Vagina (tissue), 2 donors: ENCODE results near the gene MAP3K3. TPM values are rescaled to one million over a fixed set of nuclear protein-coding genes. Genes with fewer than 3 reads are reported as not detected.

ENCODE experiments used
- DNase-seq, 2 donors: peaks; one replicate each; pipeline ENCODE4 v3.0.0-alpha.2; 2017; ENCODE audit errors: extremely low spot score in 2 of 2
- H3K27ac ChIP-seq: fragments of 200-600 bp; sonication (generic); one replicate; pipeline ENCODE4 v1.5.1; 2019
- H3K27me3 ChIP-seq: fragments of 200-600 bp; sonication (generic); one replicate; pipeline ENCODE4 v1.5.1; 2019
- H3K36me3 ChIP-seq, 2 donors: fragments of 200-600 bp; sonication (generic); one replicate each; pipeline ENCODE4 v1.5.1; 2017 to 2019
- H3K4me1 ChIP-seq: fragments of 200-600 bp; sonication (generic); one replicate; pipeline ENCODE4 v1.5.1; 2019
- H3K4me3 ChIP-seq, 2 donors: fragments of 200-600 bp; sonication (generic); 1 replicate in 1 of 2; 2 replicates in 1 of 2; pipeline ENCODE4 v1.5.1; 2016 to 2019
- H3K9me3 ChIP-seq: fragments of 200-600 bp; sonication (generic); one replicate; pipeline ENCODE4 v1.5.1; 2019
- CTCF ChIP-seq, 3 experiments: fragments of 450-650 bp in 2 of 3; fragments of 200-600 bp in 1 of 3; sonication (generic) in 1 of 3; IDR thresholded peaks; one replicate each; pipeline ENCODE4 v1.5.1; 2017 to 2019; ENCODE audit warnings: antibody characterized with exemption in 3 of 3, mild to moderate bottlenecking in 2 of 3, moderate library complexity in 2 of 3
- POLR2A ChIP-seq, 2 donors: fragments of 450-650 bp; IDR thresholded peaks; one replicate each; pipeline ENCODE4 v1.6.1; 2017; ENCODE audit warnings: antibody characterized with exemption in 2 of 2, mild to moderate bottlenecking in 2 of 2, moderate library complexity in 2 of 2
- POLR2AphosphoS5 ChIP-seq, 2 donors: sonication (generic); formaldehyde crosslinking; IDR thresholded peaks; one replicate each; pipeline ENCODE4 v1.9.0; 2017; ENCODE audit warnings: antibody characterized with exemption in 2 of 2, mild to moderate bottlenecking in 2 of 2, low read depth in 1 of 2; ENCODE audit not compliant: insufficient read depth in 1 of 2
- intact Hi-C: fragments of 100-400 bp; cut with DNase I; formaldehyde crosslinking; loops from one replicate; pipeline ENCODE4 v1.15.1; 2023
- total RNA-seq: library from RNA; depleted of rRNA; stranded (reverse); fragments of >200 nt; gene quantifications from one replicate; pipeline ENCODE4 v1.2.3, GENCODE V29; 2016

MAP3K3 gene
- total RNA-seq, 1 donor from 2014 or later, result 35.4 TPM

- no peak overlapping the region for H3K27ac ChIP-seq
Observed at GRCh38 chr17:63641692-63642448, 19.7 kb downstream of the MAP3K3 start.

GRCh38 chr17:63644846-63645245, 22.6 kb downstream of the MAP3K3 start:
- Histone ChIP-seq H3K9me3 (no peaks in the 10 kb centered on the region), H3K27me3 (no peaks in the 10 kb centered on the region), H3K4me1 (peaks cover 8% of the 10 kb centered on the region), H3K36me3 (peaks cover 0 to 16% of the 10 kb centered on the region in 2 donors), H3K4me3 (no peak overlapping the region), H3K27ac (no peak overlapping the region)
- TF ChIP-seq CTCF (IDR thresholded peaks at IDR 0.05) (no peak), POLR2AphosphoS5 (IDR thresholded peaks at IDR 0.05; ENCODE audit: insufficient read depth in 1 of 2, low read depth in 1 of 2) (no peak), POLR2A (IDR thresholded peaks at IDR 0.05) (no peak)
- no peak for DNase-seq
- intact Hi-C loops, result no loop called here

More at GRCh38 chr17:63641692-63642448, 19.7 kb downstream of the MAP3K3 start:
- Histone ChIP-seq H3K4me1 (peaks cover under 1% of the 10 kb centered on the region), H3K4me3 (no peak overlapping the region), H3K27me3 (no peaks in the 10 kb centered on the region), H3K9me3 (no peaks in the 10 kb centered on the region), H3K36me3 (peaks cover 0 to 20% of the 10 kb centered on the region in 2 donors)
- DNase-seq, result no peak
- intact Hi-C loops, result no loop called here
- TF ChIP-seq POLR2AphosphoS5 (IDR thresholded peaks at IDR 0.05; ENCODE audit: insufficient read depth in 1 of 2, low read depth in 1 of 2) (no peak), POLR2A (IDR thresholded peaks at IDR 0.05) (no peak), CTCF (IDR thresholded peaks at IDR 0.05) (no peak)

GRCh38 chr17:63645775-63646487, 23.7 kb downstream of the MAP3K3 start:
- H3K4me3 ChIP-seq, result no peak overlapping the region
- intact Hi-C loops, result no loop called here
- TF ChIP-seq POLR2AphosphoS5 (IDR thresholded peaks at IDR 0.05; ENCODE audit: insufficient read depth in 1 of 2, low read depth in 1 of 2) (no peak), POLR2A (IDR thresholded peaks at IDR 0.05) (no peak), CTCF (IDR thresholded peaks at IDR 0.05) (no peak)
- DNase-seq, result no peak
- H3K27me3 ChIP-seq, result no peaks in the 10 kb centered on the region
- H3K9me3 ChIP-seq, result no peaks in the 10 kb centered on the region
- peaks cover 0 to 16% of the 10 kb centered on the region in 2 donors for H3K36me3 ChIP-seq
- H3K4me1 ChIP-seq, result peaks cover 8% of the 10 kb centered on the region
- no peak overlapping the region for H3K27ac ChIP-seq

- intact Hi-C loops, result no loop called here
- DNase-seq, result no peak
- Histone ChIP-seq H3K4me3 (no peak overlapping the region), H3K27me3 (no peaks in the 10 kb centered on the region), H3K4me1 (peaks cover 8% of the 10 kb centered on the region), H3K36me3 (peaks cover 0 to 16% of the 10 kb centered on the region in 2 donors), H3K27ac (no peak overlapping the region), H3K9me3 (no peaks in the 10 kb centered on the region)
- TF ChIP-seq CTCF (IDR thresholded peaks at IDR 0.05) (no peak), POLR2AphosphoS5 (IDR thresholded peaks at IDR 0.05; ENCODE audit: insufficient read depth in 1 of 2, low read depth in 1 of 2) (no peak), POLR2A (IDR thresholded peaks at IDR 0.05) (no peak)
Observed at GRCh38 chr17:63646488-63646806, 24.2 kb downstream of the MAP3K3 start.
